Measurements from ENCODE around the gene CRYGS.

The CRYGS gene

DNA sequence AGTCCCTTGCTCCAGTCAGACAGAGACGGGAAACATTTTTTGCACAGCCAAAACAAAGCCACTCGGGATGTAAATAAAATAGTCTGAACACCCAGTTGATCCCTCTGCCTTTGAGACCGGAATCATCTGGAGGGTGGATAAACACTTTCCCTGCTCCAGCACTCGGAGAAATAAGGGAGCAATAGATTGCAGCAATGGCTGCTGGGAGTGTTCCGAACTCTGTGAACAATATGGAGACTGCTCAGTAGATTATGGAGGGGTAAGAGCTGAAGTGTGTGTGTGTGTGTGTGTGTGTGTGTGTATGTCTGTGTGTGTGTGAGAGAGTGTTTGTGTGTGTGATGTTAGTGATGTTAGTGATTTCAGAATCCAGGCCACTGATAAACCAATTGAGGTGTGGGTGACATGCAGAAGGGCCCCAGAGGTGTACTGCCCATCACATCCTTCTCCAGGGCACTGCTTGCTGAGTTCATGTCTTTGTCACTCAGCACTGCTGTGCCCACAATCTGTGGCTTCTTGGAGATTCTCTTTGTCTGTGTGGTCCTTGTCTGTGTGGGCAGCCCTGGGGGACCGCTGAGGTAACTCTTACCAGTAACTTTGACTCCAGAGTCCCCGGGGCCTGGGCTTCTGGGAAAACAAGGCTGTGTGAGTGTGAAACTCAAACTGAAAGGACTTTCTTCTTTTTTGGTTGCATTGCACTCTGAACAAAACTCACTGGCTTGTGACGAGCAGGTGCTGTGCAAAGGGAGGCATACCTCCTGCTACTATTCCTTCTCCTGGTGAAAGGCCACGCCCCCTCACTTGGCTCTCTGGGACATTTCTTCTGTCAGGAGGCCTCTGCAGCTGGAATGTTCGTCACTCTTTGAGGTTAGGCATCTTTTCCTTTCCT, 23.0 kb downstream of the CRYGS start:
- Histone ChIP-seq H3K4me1 (ENCODE audit: insufficient read depth, poor library complexity, severe bottlenecking) (no peaks in the 10 kb centered on the region), H3K27ac (ENCODE audit: poor library complexity, severe bottlenecking) (no peak overlapping the region), H3K27me3 (ENCODE audit: insufficient read depth, poor library complexity, severe bottlenecking) (no peaks in the 10 kb centered on the region), H3K36me3 (ENCODE audit: low read depth) (no peaks in the 10 kb centered on the region), H3K9me3 (ENCODE audit: severe bottlenecking) (no peaks in the 10 kb centered on the region), H3K4me3 (ENCODE audit: severe bottlenecking) (no peak overlapping the region)
- ATAC-seq (ENCODE audit: low read depth) (no peak), DNase-seq (ENCODE audit: low spot score) (no peak)
- TF ChIP-seq, protein P1, sequence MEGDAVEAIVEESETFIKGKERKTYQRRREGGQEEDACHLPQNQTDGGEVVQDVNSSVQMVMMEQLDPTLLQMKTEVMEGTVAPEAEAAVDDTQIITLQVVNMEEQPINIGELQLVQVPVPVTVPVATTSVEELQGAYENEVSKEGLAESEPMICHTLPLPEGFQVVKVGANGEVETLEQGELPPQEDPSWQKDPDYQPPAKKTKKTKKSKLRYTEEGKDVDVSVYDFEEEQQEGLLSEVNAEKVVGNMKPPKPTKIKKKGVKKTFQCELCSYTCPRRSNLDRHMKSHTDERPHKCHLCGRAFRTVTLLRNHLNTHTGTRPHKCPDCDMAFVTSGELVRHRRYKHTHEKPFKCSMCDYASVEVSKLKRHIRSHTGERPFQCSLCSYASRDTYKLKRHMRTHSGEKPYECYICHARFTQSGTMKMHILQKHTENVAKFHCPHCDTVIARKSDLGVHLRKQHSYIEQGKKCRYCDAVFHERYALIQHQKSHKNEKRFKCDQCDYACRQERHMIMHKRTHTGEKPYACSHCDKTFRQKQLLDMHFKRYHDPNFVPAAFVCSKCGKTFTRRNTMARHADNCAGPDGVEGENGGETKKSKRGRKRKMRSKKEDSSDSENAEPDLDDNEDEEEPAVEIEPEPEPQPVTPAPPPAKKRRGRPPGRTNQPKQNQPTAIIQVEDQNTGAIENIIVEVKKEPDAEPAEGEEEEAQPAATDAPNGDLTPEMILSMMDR (IDR thresholded peaks at IDR 0.05; ENCODE audit: poor library complexity, severe bottlenecking), result no peak

DNA sequence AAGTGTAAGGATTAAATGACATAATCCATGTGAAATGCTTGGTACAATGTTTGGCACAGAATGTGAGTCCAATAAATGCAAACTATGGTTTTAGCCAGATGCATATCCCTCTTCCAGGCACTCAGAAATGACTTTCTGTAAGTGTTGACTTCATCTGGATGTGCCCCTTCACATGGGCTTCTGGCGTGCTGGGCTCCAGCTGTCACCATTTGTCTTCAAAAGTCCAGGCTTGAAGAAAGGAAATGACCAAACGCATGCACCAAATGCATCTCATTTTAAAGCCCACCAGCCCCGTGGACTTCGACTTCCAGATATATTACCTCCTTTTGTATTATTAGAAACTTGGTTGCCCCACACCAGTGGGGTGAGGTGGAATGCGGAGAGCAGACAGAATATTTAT, 23.7 kb downstream of the CRYGS start:
- Histone ChIP-seq H3K27me3 (ENCODE audit: insufficient read depth, poor library complexity, severe bottlenecking) (no peaks in the 10 kb centered on the region), H3K9me3 (ENCODE audit: severe bottlenecking) (no peaks in the 10 kb centered on the region), H3K4me1 (ENCODE audit: insufficient read depth, poor library complexity, severe bottlenecking) (no peaks in the 10 kb centered on the region), H3K4me3 (ENCODE audit: severe bottlenecking) (no peak overlapping the region), H3K36me3 (ENCODE audit: low read depth) (no peaks in the 10 kb centered on the region), H3K27ac (ENCODE audit: poor library complexity, severe bottlenecking) (no peak overlapping the region)
- TF ChIP-seq, protein P1 (IDR thresholded peaks at IDR 0.05; ENCODE audit: poor library complexity, severe bottlenecking), result no peak
- DNase-seq (ENCODE audit: low spot score) (no peak), ATAC-seq (ENCODE audit: low read depth) (no peak)

DNA sequence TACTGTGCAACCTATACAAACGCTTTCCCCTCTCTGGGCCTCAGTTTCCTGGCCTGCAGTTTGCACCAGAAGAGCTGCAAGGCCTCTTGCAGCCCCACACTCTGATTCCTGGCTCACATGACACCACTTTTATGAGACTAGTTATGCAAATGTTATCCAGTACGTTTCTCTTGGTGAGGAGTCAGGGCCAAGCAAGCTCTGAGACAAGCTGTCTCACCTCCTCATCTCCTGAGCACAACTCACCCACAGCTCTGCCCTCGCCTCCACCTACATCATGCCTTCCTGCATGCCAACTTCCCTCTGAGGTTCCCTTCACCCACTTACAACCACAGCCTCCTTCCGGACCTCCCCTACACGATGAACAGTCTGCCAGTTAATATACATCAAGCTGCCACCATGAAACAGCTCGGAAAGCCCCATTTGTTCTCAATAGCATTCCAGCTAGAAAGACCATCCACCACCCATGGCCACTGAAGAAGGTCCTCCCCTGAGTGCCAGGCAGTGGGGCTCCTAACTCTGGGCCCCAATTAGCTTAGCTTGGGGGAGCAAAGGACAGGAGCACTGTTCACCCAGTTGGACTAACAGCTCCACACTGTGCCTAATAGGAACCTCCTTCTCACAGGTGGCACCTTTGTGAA, 25.0 kb downstream of the CRYGS start:
- ATAC-seq (ENCODE audit: low read depth) (no peak), DNase-seq (ENCODE audit: low spot score) (no peak)
- no peak overlapping the region for H3K27ac ChIP-seq (ENCODE audit: poor library complexity, severe bottlenecking)
- H3K9me3 ChIP-seq (ENCODE audit: severe bottlenecking), result no peaks in the 10 kb centered on the region
- TF ChIP-seq, protein P1 (IDR thresholded peaks at IDR 0.05; ENCODE audit: poor library complexity, severe bottlenecking), result no peak
- no peaks in the 10 kb centered on the region for H3K4me1 ChIP-seq (ENCODE audit: insufficient read depth, poor library complexity, severe bottlenecking)
- H3K4me3 ChIP-seq (ENCODE audit: severe bottlenecking), result no peak overlapping the region
- H3K36me3 ChIP-seq (ENCODE audit: low read depth), result no peaks in the 10 kb centered on the region
- no peaks in the 10 kb centered on the region for H3K27me3 ChIP-seq (ENCODE audit: insufficient read depth, poor library complexity, severe bottlenecking)

DNA sequence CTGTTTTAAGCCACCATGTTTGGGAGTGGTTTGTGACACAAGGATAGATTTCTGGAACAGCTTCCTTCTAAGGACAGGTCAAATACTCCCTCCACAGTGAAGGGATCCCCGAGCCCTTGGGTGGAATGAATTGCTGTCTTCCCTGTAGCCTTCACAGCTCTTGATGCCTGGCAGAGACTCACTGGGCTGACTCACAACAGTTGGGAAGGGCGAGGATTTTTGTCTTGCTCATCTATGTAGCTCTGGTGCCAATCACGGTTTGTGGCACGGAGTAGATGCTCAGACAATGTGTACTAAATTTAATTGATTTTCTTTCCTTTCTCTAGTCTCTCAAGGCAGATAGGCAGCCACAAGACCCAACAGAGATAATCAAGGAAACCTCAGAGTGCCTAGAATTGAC, 27.0 kb downstream of the CRYGS start:
- ATAC-seq (ENCODE audit: low read depth) (no peak), DNase-seq (ENCODE audit: low spot score) (no peak)
- TF ChIP-seq, protein P1 (IDR thresholded peaks at IDR 0.05; ENCODE audit: poor library complexity, severe bottlenecking), result no peak

DNA sequence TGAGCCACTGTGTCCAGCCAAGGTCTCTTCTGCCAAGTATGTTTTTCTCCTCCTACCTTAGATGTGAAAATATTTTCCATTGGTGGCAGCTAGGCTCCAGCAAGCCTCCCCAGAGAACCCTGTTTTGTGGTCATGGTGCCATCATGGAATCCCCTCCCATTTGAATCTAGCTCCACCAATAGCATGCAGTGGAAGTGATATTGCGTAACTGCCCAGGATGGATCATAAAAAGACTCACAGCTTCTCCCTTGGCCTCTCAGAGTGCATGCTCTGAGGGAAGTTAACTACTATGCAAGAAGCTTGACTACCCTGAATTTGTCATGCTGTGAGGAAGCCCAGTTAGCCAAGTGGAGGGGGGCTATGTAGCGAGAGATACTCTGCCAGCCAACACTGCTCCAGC, 27.5 kb downstream of the CRYGS start:
- no peak overlapping the region for H3K4me3 ChIP-seq (ENCODE audit: severe bottlenecking)
- no peak for ATAC-seq (ENCODE audit: low read depth)
- H3K9me3 ChIP-seq (ENCODE audit: severe bottlenecking), result no peaks in the 10 kb centered on the region
- H3K27me3 ChIP-seq (ENCODE audit: insufficient read depth, poor library complexity, severe bottlenecking), result no peaks in the 10 kb centered on the region
- H3K4me1 ChIP-seq (ENCODE audit: insufficient read depth, poor library complexity, severe bottlenecking), result no peaks in the 10 kb centered on the region
- TF ChIP-seq, protein P1 (IDR thresholded peaks at IDR 0.05; ENCODE audit: poor library complexity, severe bottlenecking), result no peak
- H3K27ac ChIP-seq (ENCODE audit: poor library complexity, severe bottlenecking), result no peak overlapping the region
- DNase-seq (ENCODE audit: low spot score), result no peak
- H3K36me3 ChIP-seq (ENCODE audit: low read depth), result no peaks in the 10 kb centered on the region

More for the DNA sequence above, 27.0 kb downstream of the CRYGS start:
- Histone ChIP-seq H3K4me1 (ENCODE audit: insufficient read depth, poor library complexity, severe bottlenecking) (no peaks in the 10 kb centered on the region), H3K27ac (ENCODE audit: poor library complexity, severe bottlenecking) (no peak overlapping the region), H3K27me3 (ENCODE audit: insufficient read depth, poor library complexity, severe bottlenecking) (no peaks in the 10 kb centered on the region), H3K4me3 (ENCODE audit: severe bottlenecking) (no peak overlapping the region), H3K36me3 (ENCODE audit: low read depth) (no peaks in the 10 kb centered on the region), H3K9me3 (ENCODE audit: severe bottlenecking) (no peaks in the 10 kb centered on the region)

All from RWPE2 (cell line).